HCT116 (cell line): ENCODE results near the gene SLC25A42. TPM values are rescaled to one million over a fixed set of nuclear protein-coding genes. Genes with fewer than 3 reads are reported as not detected.

Source experiments
- ATAC-seq: fragments of 200-7000 bp; cut with Tn5 transposase; 2 replicates; pipeline ENCODE4 v1.9.1; 2020; ENCODE audit warnings: mild to moderate bottlenecking, moderate library complexity
- BruUV-seq: library from RNA; stranded (reverse); fragments of 400-500 nt; replicated peaks from 2 replicates; lab custom pipeline; 2021; lab: Mats Ljungman, UMichigan
- CTCF ChIA-PET: fragments of 300-600 bp; sonication (Branson Sonifier 250); formaldehyde crosslinking; loops from one replicate; lab custom pipeline; 2021; ENCODE audit warnings: antibody characterized with exemption; lab: Charles Lee
- POLR2A ChIA-PET: fragments of 300-600, 350-600 bp; sonication (Branson Sonifier 250); formaldehyde crosslinking; loops from one replicate; lab custom pipeline; 2021; ENCODE audit warnings: antibody characterized with exemption; lab: Charles Lee
- RAD21 ChIA-PET, 2 experiments: fragments of 300-600 bp; sonication (Branson Sonifier 250); formaldehyde crosslinking; loops; one replicate each; lab custom pipeline; 2023; ENCODE audit warnings: low total read pairs in 2 of 2; ENCODE audit not compliant: uncharacterized antibody in 2 of 2, unreplicated experiment in 2 of 2, low non-redundant PET in 1 of 2; lab: Charles Lee
- DNase-seq: peaks from one replicate; pipeline ENCODE4 v3.0.0-alpha.2; 2010; ENCODE audit warnings: low read depth, low spot score
- H2AFZ ChIP-seq: fragments of 200-600 bp; shearing (Covaris generic), sonication (generic); 2 replicates; pipeline ENCODE4 v1.6.1; 2017; ENCODE audit warnings: low read depth, mixed run types, mixed read lengths, antibody characterized with exemption, low read length; ENCODE audit not compliant: poor library complexity, severe bottlenecking
- H3K27ac ChIP-seq: 2 replicates; pipeline ENCODE4 v1.5.1; 2012; ENCODE audit warnings: low read depth, low read length
- H3K27me3 ChIP-seq: fragments of 200-600 bp; sonication (generic); 2 replicates; pipeline ENCODE4 v1.6.1; 2016; ENCODE audit warnings: mixed run types, low read length, mixed read lengths; ENCODE audit not compliant: insufficient read depth
- H3K36me3 ChIP-seq, 2 experiments: fragments of 200-500 bp in 1 of 2; fragments of 200-600 bp in 1 of 2; sonication (Bioruptor generic) in 1 of 2; sonication (generic) in 1 of 2; 2 replicates each; pipeline versions ENCODE4 v1.5.1 to v1.6.1; 2014 to 2016; ENCODE audit warnings: low read length in 2 of 2, inconsistent platforms in 1 of 2, mixed read lengths in 1 of 2, mixed run types in 1 of 2; ENCODE audit not compliant: insufficient read depth in 2 of 2, control insufficient read depth in 1 of 2
- H3K4me1 ChIP-seq, 2 experiments: fragments of 200-600 bp in 1 of 2; sonication (generic) in 1 of 2; 2 replicates each; pipeline versions ENCODE4 v1.5.1 to v1.6.1; 2012 to 2017; ENCODE audit warnings: low read length in 2 of 2, inconsistent platforms in 1 of 2, mild to moderate bottlenecking in 1 of 2, mixed read lengths in 1 of 2, mixed run types in 1 of 2, moderate library complexity in 1 of 2; ENCODE audit not compliant: insufficient read depth in 2 of 2, control insufficient read depth in 1 of 2
- H3K4me2 ChIP-seq: fragments of 200-600 bp; sonication (generic); 2 replicates; pipeline ENCODE4 v1.6.1; 2017; ENCODE audit warnings: mixed run types, low read length, mixed read lengths
- H3K4me3 ChIP-seq, 2 experiments: fragments of 200-600 bp in 1 of 2; sonication (generic) in 1 of 2; replicated peaks in 1 of 2; 2 replicates each; pipeline ENCODE4 v1.5.1; 2011 to 2016; ENCODE audit warnings: low read length in 2 of 2, control low read depth in 1 of 2, low read depth in 1 of 2, mild to moderate bottlenecking in 1 of 2, mixed read lengths in 1 of 2, mixed run types in 1 of 2
- H3K79me2 ChIP-seq: fragments of 200-600 bp; sonication (generic); 2 replicates; pipeline ENCODE4 v1.6.1; 2017; ENCODE audit warnings: mild to moderate bottlenecking, mixed run types, low read length, moderate library complexity, mixed read lengths; ENCODE audit not compliant: insufficient read depth
- H3K9ac ChIP-seq: fragments of 200-600 bp; sonication (generic); 2 replicates; pipeline ENCODE4 v1.6.1; 2016; ENCODE audit warnings: low read length, mixed read lengths
- H3K9me2 ChIP-seq: fragments of 200-600 bp; sonication (generic), shearing (Covaris generic); 2 replicates; pipeline ENCODE4 v1.6.1; 2017; ENCODE audit warnings: mixed run types, mild to moderate bottlenecking, moderate library complexity; ENCODE audit not compliant: insufficient read depth
- H3K9me3 ChIP-seq, 2 experiments: fragments of 200-500 bp in 1 of 2; fragments of 200-600 bp in 1 of 2; sonication (Bioruptor generic) in 1 of 2; sonication (generic) in 1 of 2; 2 replicates each; pipeline ENCODE4 v1.6.1; 2014 to 2017; ENCODE audit warnings: low read length in 2 of 2, mixed read lengths in 2 of 2, inconsistent platforms in 1 of 2, low read depth in 1 of 2, mild to moderate bottlenecking in 1 of 2, mixed run types in 1 of 2, moderate library complexity in 1 of 2; ENCODE audit not compliant: control insufficient read depth in 1 of 2, insufficient read depth in 1 of 2
- H4K20me1 ChIP-seq: fragments of 200-600 bp; sonication (generic), shearing (Covaris generic); 2 replicates; pipeline ENCODE4 v1.6.1; 2017; ENCODE audit warnings: mixed run types, mild to moderate bottlenecking, moderate library complexity; ENCODE audit not compliant: insufficient read depth
- CBX3 ChIP-seq: IDR thresholded peaks from 2 replicates; pipeline ENCODE4 v1.6.1; 2012; ENCODE audit warnings: low read depth
- CEBPB ChIP-seq: IDR thresholded peaks from 2 replicates; pipeline ENCODE4 v1.6.1; 2012; ENCODE audit warnings: low read depth
- EGR1 ChIP-seq: IDR thresholded peaks from 2 replicates; pipeline ENCODE4 v1.6.1; 2012; ENCODE audit warnings: low read depth
- ELF1 ChIP-seq: IDR thresholded peaks from 2 replicates; pipeline ENCODE4 v1.6.1; 2012; ENCODE audit warnings: low read depth, borderline replicate concordance
- EZH2 ChIP-seq: fragments of 200-600 bp; sonication (generic); IDR thresholded peaks from 2 replicates; pipeline ENCODE4 v1.6.1; 2017; ENCODE audit warnings: antibody characterized with exemption, mixed run types
- EZH2phosphoT487 ChIP-seq: fragments of 200-600 bp; IDR thresholded peaks from 2 replicates; pipeline ENCODE4 v1.6.1; 2018; ENCODE audit warnings: antibody characterized with exemption, borderline replicate concordance
- FOSL1 ChIP-seq: IDR thresholded peaks from 2 replicates; pipeline ENCODE4 v1.6.1; 2012; ENCODE audit warnings: low read depth
- JUND ChIP-seq: IDR thresholded peaks from 2 replicates; pipeline ENCODE4 v1.6.1; 2012
- POLR2A ChIP-seq: IDR thresholded peaks from 2 replicates; pipeline ENCODE4 v1.7.0; 2011; ENCODE audit warnings: borderline replicate concordance; ENCODE audit not compliant: insufficient read depth, insufficient read length; ENCODE audit errors: extremely low read depth
- POLR2AphosphoS5 ChIP-seq: IDR thresholded peaks from 2 replicates; pipeline ENCODE4 v1.6.1; 2011; ENCODE audit warnings: mild to moderate bottlenecking, low read depth, low read length, moderate library complexity
- RAD21 ChIP-seq: IDR thresholded peaks from 2 replicates; pipeline ENCODE4 v1.6.1; 2012; ENCODE audit warnings: low read depth, mild to moderate bottlenecking
- SIN3A ChIP-seq: IDR thresholded peaks from 2 replicates; pipeline ENCODE4 v1.6.1; 2012; ENCODE audit warnings: low read depth
- TCF7L2 ChIP-seq: IDR thresholded peaks from 2 replicates; pipeline ENCODE4 v1.7.0; 2011; ENCODE audit warnings: borderline replicate concordance, inconsistent platforms; ENCODE audit not compliant: insufficient read depth, insufficient read length; ENCODE audit errors: extremely low read depth
- YY1 ChIP-seq: IDR thresholded peaks from 2 replicates; pipeline ENCODE4 v1.6.1; 2011; ENCODE audit warnings: low read length, low read depth, moderate library complexity, mild to moderate bottlenecking; ENCODE audit not compliant: insufficient replicate concordance; ENCODE audit errors: extremely low read depth
- ZFX ChIP-seq: fragments of 450-650 bp; IDR thresholded peaks from 2 replicates; pipeline ENCODE4 v1.6.1; 2017
- ZNF274 ChIP-seq: fragments of 200-500 bp; sonication (Bioruptor generic); IDR thresholded peaks from 2 replicates; pipeline ENCODE4 v1.6.1; 2014; ENCODE audit warnings: mild to moderate bottlenecking, low read depth, low read length, inconsistent platforms
- intact Hi-C: fragments of 100-400 bp; cut with micrococcal nuclease; formaldehyde crosslinking; loops from 2 replicates; pipeline ENCODE4 v1.10.0; 2022
- total RNA-seq: library from RNA; stranded (reverse); gene quantifications from one replicate; pipeline ENCODE4 v1.2.1, GENCODE V29; 2021; ENCODE audit not compliant: unreplicated experiment
- TF ChIP-seq, protein P1 (sequence below): IDR thresholded peaks from 2 replicates; pipeline ENCODE4 v1.6.1; 2012
- TF ChIP-seq, protein P2 (sequence below): IDR thresholded peaks from 2 replicates; pipeline ENCODE4 v1.6.1; 2012
- TF ChIP-seq, protein P3 (sequence below): IDR thresholded peaks from 2 replicates; pipeline ENCODE4 v1.6.1; 2011; ENCODE audit warnings: mild to moderate bottlenecking, low read length, moderate library complexity; ENCODE audit not compliant: insufficient replicate concordance; ENCODE audit errors: extremely low read depth

SLC25A42 gene
- total RNA-seq, 1 experiment from 2014 or later: 10.2 TPM

DNA sequence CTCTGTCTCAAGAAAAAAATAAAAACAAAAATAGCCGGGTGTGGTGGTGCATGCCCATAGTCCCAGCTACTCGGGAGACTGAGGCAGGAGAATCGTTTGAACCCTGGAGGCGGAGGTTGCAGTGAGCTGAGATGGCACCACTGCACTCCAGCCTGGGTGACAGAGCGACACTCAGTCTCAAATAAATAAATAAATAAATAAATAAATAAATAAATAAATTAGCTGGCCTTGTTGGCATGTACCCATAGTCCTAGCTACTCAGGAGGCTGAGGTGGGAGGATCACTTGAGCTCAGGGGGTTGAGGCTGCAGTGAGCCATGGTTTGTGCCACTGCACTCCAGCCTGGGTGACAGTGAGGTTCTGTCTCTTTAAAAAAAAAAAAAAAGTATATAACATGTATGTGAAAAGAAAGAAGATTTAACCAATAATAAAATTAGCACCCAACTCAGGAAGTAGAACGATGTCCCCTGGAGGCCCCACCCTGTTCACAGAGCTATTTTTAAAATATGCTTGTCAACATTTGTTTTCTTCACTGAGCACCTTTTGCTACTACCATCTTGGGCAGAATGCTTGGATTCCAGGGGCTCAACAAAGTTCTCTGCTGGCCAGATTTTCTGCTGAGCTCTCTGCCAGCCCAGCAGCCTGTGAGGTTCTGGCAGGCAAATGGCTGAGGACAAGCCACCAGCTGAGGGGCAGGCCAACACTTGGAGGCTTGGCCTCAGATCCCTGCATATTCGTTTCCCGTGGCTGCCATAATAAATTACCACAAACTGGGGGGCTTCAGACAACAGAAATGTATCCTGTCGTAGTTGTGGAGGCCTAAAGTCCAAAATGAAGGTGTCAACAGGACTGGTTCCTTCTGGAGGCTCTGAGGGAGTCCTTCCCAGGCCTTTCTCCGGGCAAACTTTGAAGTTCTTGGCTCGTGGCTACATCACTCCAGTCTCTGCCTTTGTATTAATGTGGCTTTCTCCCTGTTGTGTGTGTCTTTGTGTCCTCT lies 5.2 kb downstream of the SLC25A42 start:
- no peak for ATAC-seq
- no peak for DNase-seq
- intact Hi-C loops: no loop called here
- ChIA-PET POLR2A (no interaction called here), RAD21 (no interaction called here), CTCF (no interaction called here)
- TF ChIP-seq POLR2A: no peak
- TF ChIP-seq RAD21: no peak
- TF ChIP-seq, protein P1, sequence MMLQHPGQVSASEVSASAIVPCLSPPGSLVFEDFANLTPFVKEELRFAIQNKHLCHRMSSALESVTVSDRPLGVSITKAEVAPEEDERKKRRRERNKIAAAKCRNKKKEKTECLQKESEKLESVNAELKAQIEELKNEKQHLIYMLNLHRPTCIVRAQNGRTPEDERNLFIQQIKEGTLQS: no peak
- no peak for TF ChIP-seq POLR2AphosphoS5
- no peak for TF ChIP-seq EZH2
- no peak for TF ChIP-seq ELF1
- TF ChIP-seq ZNF274: no peak
- no peak for TF ChIP-seq JUND
- no peak for TF ChIP-seq ZFX
- no peak for TF ChIP-seq EGR1
- no peak for TF ChIP-seq EZH2phosphoT487
- no peak for TF ChIP-seq SIN3A
- TF ChIP-seq CEBPB: no peak
- TF ChIP-seq, protein P2, sequence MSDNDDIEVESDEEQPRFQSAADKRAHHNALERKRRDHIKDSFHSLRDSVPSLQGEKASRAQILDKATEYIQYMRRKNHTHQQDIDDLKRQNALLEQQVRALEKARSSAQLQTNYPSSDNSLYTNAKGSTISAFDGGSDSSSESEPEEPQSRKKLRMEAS: no peak
- TF ChIP-seq, protein P3, sequence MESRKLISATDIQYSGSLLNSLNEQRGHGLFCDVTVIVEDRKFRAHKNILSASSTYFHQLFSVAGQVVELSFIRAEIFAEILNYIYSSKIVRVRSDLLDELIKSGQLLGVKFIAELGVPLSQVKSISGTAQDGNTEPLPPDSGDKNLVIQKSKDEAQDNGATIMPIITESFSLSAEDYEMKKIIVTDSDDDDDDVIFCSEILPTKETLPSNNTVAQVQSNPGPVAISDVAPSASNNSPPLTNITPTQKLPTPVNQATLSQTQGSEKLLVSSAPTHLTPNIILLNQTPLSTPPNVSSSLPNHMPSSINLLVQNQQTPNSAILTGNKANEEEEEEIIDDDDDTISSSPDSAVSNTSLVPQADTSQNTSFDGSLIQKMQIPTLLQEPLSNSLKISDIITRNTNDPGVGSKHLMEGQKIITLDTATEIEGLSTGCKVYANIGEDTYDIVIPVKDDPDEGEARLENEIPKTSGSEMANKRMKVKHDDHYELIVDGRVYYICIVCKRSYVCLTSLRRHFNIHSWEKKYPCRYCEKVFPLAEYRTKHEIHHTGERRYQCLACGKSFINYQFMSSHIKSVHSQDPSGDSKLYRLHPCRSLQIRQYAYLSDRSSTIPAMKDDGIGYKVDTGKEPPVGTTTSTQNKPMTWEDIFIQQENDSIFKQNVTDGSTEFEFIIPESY: no peak
- no peak for TF ChIP-seq CBX3
- no peak for TF ChIP-seq YY1
- TF ChIP-seq FOSL1: no peak
- no peak for TF ChIP-seq TCF7L2
- Histone ChIP-seq H3K4me2 (no peak overlapping the region), H3K9me2 (no peaks in the 10 kb centered on the region), H3K9ac (no peak overlapping the region), H2AFZ (no peak overlapping the region), H3K4me3 (no peak overlapping the region), H3K4me1 (peaks cover 6 to 10% of the 10 kb centered on the region in 2 experiments; a peak in 3 of 4 replicates), H3K27ac (no peak overlapping the region), H4K20me1 (no peaks in the 10 kb centered on the region), H3K27me3 (no peaks in the 10 kb centered on the region), H3K79me2 (no peaks in the 10 kb centered on the region), H3K9me3 (no peaks in the 10 kb centered on the region), H3K36me3 (no peaks in the 10 kb centered on the region)
- no TSS peak for BruUV-seq
